Glomerular visceral epithelial cell (primary cell): Measurements from ENCODE around the gene ANKRD34A.
A peak's percentile ranks its signal among the peaks of the same experiment; 100 is the strongest.

Source experiments
- DNase-seq: peaks from one replicate; pipeline ENCODE4 v3.0.0-alpha.2; 2016; ENCODE audit errors: extremely low spot score

ANKRD34A gene

DNA sequence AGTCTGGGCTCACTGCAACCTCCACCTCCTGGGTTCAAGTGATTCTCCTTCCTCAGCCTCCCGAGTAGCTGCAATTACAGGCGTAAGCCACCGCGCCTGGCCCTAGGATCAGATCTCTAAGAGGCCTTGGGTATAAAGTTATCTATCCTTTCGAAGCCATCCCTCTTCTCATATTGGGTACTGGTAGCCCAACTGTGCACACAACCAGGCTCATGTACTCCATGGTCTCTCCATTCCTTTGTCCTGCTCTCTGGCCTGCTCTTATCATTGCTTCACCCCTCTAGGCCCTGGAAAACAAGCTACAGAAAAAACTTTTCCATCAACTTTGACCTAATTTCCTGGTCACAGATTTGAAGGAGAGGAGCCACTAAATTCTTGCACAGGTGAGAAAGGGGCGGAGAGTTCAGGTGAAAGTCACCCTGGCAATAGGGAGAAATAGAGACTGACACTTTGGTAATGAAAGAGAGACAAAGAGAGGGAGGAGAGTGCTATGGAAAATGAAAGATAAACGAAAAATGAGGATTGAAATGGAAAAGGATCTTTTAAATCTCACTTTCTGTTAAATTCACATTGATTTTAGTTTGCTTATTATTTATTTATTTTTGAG, 26.0 kb upstream of the ANKRD34A start:
- no peak for DNase-seq

- no peak for DNase-seq
Observed at GRCh38 chr1:145988773-145989172, 24.4 kb upstream of the ANKRD34A start.

GRCh38 chr1:145987926-145988325, 23.6 kb upstream of the ANKRD34A start:
- no peak for DNase-seq

- DNase-seq = no peak
Observed at GRCh38 chr1:145986551-145986950, 22.2 kb upstream of the ANKRD34A start.

- DNase-seq = no peak
Observed at GRCh38 chr1:145985502-145986439, 21.4 kb upstream of the ANKRD34A start.

GRCh38 chr1:145985129-145985501, 20.7 kb upstream of the ANKRD34A start:
- no peak for DNase-seq

DNA sequence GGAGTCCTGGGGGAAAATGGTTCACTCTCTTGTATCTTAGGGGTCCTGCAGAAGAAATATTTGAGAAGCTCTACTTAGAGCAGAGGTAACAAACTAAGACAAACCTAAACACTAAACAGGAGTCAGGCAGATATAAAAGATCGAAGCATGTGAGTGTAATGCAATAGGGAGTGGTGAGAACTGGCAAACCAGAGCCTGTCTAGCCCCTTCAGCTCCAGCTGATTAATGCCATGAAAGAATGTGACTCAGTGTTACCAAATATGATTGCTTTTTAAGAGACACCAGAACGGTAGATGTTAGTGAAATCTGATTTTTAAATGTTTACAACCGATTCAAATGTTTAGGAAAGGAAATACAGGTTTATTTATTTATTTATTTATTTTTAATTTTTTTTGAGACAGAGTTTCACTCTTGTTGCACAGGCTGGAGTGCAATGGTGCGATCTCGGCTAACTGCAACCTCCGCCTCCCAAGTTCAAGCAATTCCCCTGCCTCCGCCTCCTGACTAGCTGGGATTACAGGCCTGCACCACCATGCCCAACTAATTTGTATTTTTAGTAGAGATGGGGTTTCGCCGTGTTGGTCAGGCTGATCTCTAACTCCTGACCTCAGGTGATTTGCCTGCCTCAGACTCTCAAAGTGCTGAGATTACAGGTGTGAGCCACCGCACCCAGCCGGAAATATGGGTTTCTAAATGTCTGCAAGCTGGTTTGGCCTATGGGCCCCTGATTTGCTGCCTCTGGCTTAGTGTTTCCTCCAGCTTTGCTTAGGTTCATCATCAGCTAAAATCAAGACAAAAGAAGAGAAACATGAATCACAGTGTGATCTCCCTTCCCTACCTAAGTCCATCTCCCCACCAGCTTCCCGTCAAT, 19.8 kb upstream of the ANKRD34A start:
- DNase-seq = no peak

GRCh38 chr1:145983206-145983675, 18.9 kb upstream of the ANKRD34A start:
- no peak for DNase-seq

DNA sequence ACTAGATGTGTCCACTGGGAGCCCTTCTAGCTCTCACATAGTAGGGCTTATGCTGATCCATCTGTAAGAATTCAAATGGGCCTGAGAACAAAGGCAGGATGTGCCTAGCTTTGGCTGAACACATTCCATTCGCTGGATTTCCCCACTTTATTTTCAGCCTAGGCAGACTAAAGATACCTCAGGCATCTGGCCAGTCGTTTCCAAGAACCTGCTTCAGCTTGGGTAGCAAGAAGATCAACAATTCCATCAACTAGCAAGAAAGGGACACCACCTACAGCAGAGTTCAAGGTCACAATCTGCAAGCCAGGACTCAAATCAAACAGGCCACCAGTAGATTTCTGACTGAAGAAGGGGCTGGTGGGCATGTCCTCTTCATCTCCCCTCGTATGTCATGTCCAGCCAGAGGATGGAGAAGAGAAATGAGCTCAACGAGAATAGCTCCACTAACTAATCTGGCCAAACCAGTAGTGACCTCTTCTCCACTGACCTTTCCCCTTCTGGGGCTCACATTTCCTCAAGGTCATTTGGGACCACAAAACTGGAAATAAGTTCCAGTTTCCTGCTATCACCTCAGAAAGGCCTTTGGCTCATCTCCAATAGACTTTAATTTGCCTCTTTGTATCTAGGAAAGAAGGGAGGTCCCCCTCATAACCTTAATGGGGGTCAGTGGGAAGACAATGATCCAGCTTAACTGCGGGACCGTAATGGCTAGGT, 17.8 kb upstream of the ANKRD34A start:
- no peak for DNase-seq

DNA sequence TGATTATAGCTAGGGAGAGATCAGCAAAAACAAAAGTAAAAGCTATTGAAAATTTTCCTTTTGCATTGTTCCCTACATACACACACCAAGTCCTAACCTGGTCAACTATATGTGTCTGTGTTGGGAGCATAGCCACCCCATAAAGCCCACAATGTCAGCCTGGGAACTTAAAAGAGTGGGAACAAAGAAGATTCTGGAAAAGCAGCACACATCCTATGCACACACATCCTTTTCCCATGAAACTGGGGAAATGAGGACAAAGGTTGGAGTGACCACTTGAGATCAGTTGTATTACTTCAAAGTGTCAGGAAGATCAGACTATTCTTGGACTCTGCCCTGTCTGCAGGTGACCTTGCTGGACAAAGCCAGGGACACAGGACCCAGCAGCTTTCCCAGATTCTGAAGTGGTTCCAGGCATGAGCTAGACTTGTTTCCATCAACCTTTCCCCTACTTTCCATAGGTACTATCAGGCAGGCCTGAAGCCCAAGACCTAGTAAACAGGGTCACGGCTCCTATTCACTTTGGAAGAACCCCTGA, 16.2 kb upstream of the ANKRD34A start:
- DNase-seq = no peak

DNA sequence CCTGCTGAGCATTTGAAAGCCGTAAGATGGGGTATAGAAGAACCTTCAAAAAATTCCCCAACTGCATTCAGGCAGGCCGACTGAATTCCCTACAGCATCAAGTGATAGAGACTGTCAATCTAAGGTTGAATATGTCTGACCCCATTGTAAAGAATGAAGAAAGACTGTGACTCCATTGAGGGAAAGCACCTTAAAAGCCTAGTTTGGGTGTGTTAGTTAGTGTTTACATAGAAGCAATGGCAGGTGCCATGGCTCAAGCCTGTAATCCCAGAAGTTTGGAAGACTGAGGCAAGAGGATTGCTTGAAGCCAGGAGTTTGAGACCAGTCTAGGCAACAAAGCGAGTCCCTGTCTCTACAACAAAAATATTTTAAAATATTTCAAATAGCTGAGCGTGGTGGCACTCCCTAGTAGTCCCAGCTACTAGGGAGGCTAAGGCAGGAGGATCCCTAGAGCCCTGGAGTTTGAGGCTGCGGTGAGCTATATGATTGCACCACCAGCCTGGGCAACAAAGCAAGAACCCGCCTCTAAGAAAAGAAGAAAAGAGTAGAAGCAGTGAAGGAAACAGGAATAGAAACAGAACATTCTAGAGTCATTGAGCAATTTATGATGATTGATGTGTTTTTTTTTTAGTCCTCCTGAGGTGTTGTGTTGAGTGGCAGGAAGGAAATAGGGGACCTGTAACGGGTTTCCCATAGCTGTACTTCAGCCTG, 15.5 kb upstream of the ANKRD34A start:
- no peak for DNase-seq

- DNase-seq = peak; percentile 99
Observed at GRCh38 chr1:145978854-145979745, 14.7 kb upstream of the ANKRD34A start.

DNA sequence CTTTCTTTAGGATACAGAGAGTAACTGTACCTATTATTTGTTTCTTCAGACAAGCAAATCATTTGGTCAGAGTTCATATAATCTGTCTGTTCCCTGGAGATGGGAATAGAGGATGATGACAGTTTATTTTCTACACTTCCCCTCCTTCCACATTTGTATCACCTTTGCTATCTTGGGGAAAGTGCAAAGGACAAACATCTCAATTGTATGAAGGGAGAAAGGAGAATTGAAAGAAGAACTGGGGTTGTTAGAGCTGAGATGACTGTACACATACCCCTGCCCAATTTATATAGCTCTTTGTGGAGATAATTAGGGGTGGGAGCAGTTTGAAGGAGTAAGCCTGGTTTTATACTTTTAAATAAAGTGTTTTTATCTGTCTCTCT, 14.1 kb upstream of the ANKRD34A start:
- DNase-seq = no peak

- DNase-seq = peak; percentile 82
Observed at GRCh38 chr1:145977486-145978470, 13.4 kb upstream of the ANKRD34A start.

DNA sequence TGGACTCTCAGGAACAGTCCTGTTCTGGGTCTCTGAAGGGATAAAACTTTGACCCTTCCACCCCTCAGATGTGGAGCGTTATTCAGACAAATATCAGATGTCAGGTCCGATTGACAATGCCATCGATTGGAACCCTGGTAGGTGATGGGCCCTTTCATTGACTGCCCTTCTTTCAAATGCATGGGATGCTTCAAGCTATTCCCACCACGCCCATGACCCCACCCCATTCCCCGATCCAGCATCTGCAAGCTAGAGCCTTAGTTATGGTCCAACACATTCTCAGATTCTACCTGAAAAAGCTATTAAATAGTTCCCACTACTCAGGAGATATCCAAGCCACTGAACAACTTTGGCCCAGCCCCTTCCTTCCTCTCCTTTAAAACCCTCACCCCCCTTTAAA, 12.6 kb upstream of the ANKRD34A start:
- DNase-seq = no peak

GRCh38 chr1:145975216-145975615, 10.8 kb upstream of the ANKRD34A start:
- DNase-seq = no peak

DNA sequence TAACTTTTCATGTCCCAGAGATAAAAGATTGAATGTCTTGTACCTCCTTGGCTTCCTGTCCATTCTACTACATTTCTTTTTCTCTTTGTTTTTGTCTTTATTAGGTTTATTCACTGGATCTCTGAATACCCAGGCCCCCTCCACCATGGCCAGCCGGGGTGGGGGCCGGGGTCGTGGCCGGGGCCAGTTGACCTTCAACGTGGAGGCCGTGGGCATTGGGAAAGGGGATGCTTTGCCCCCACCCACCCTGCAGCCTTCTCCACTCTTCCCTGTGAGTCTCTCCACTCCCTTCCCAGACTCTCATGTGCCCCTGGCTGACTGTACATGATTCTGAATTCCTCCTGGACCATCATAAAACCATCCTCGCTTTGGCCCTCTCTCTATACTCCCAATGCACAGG, 10.3 kb upstream of the ANKRD34A start:
- no peak for DNase-seq

DNA sequence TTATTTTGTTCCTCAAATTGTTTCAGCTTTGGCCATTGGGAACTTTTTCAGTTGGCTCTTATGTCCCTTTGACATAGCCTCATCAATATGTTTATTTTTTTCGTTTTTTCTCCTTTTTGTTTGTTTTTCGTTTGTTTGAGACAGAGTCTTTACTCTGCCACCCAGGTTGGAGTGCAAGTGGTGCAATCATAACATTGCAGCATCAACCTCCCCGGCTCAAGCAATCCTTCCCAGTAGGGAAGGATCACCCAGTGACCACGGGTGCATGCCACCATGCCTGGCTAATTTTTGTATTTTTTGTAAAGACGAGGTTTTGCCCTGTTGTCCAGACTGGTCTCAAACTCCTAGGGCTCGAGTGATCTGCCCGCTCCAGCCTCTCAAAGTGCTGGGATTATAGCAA, 8.2 kb upstream of the ANKRD34A start:
- no peak for DNase-seq
